ENCODE results near the gene AVL9. TPM values are rescaled to one million over a fixed set of nuclear protein-coding genes. Genes with fewer than 3 reads are reported as not detected.
"Not testable (repeated sequence)": the region's sequence is repeated elsewhere in the genome, so short reads cannot be mapped to it uniquely, and the experiment has no call there.

Gene AVL9
- total RNA-seq, 1 experiment from 2014 or later = 30.6 TPM

DNA sequence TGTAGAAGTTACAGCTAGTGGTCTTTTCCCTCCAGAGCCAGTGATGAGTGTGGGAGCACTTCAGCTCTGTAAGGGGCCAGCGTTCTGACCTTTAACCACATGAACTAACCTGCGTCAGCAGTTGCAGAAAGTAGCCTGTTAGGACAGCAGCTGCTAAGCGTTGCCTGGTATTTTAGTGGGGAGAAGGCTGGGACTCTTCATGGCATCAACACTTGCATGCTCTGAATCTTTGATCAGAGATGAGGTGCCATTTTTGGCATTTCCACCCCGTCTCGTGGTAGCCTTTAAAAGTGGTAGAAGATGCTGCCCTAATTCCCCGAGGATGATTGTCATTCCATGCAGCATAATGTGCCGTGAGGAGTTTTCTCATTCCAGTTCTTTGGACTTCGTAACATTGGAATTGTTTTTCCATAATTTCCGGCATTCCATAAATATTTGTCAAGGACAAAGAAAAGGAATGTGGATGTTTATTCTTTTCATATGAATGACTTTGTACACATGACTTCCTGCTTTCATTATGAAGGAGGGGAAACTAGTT, 92.2 kb downstream of the AVL9 start:
- DNase-seq (ENCODE audit: low read depth) = peak; percentile 79

DNA sequence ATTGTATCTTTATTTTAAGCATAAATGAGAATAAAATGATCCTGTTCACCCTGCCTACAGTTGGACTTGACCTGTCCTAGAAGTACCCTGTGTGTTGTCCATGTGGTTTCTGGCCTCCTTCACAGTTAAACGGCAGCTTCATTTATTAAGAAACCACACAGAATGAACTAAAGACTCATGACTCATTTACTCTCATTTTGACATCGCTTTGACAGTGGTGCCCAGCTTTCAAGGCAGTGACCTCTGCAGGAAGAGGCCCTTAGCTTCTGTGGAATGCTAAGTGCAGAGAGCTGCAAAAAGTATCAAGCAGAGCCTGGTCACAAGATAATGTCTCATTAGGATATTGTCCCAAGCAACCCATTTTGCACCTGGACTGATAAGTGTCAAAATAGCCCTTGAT, 93.4 kb downstream of the AVL9 start:
- DNase-seq (ENCODE audit: low read depth) = peak; percentile 95

DNA sequence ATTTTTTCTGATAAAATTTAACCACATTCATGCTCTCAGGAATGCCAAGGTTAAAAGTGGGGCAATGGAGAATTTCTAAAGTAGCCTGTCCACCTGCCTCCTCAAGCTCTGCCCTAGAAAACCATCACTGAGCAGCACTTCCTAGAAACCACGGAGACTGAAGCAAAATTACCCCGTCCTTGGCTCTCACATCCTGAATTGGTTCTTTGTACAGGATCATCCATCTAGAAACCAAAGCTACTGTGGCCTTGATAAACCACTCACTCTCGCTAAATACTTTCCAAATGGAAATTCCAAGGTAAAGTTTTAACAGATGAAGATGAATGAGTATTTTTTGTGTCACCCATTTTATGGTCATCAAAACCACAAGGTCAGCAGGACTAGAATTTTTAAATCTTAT, 96.6 kb downstream of the AVL9 start:
- DNase-seq (ENCODE audit: low read depth) = peak; percentile 38

DNA sequence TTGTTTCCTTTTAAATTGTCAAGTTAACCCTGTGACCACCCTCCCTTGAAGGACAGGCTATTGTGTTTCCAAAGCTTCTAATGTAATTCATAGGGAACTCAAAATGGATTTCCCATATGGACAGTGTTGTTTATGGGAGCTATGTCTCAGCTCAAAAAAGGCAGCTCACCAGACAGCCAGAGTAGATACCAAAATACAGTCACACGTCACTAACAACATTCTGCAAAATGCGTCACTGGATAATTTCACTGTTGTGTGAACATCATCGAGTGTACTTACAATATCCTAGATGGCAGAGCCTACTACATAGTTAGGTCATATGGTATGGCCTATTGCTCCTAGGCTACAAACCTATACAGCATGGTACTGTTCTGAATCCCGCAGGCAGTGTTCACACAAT, 97.4 kb downstream of the AVL9 start:
- DNase-seq (ENCODE audit: low read depth) = no peak

DNA sequence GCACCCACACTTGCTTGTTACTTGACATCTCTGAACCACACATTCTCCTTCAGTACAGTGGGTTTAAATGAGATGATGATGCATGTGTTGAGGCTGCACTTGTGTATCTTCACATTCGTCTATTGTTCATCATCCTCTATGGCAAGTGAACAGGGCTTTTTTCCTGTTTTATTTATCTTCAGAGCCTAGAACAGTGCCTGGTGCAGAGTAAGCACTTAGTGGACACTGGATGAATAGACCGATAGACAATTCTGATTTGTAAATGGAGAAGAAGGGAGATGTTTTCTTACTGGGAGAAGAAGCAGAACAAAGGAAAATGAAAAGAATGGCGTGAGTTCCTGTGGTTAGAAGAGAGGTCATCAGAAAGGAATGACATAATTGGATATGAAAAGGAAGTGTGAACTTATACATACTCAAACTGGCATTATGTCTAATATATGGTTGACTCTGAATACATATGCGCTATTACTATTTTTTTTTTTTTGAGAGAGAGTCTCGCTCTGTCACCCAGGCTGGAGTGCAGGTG, 99.7 kb downstream of the AVL9 start:
- no peak for DNase-seq (ENCODE audit: low read depth)

DNA sequence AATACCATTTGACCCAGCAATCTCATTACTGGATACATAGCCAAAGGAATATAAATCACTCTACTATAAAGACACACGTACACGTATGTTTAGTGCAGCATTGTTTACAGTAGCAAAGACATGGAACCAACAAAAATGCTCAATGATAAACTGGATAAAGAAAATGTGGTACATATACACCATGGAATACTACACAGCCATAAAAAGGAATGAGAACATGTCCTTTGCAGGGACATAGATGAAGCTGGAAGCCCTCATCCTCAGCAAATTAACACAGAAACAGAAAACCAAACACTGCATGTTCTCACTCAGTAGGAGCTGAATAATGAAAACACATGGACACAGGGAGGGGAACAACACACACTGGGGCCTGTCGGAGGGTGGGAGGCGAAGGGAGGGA, 105.9 kb downstream of the AVL9 start:
- not testable (repeated sequence) for DNase-seq (ENCODE audit: low read depth)

DNA sequence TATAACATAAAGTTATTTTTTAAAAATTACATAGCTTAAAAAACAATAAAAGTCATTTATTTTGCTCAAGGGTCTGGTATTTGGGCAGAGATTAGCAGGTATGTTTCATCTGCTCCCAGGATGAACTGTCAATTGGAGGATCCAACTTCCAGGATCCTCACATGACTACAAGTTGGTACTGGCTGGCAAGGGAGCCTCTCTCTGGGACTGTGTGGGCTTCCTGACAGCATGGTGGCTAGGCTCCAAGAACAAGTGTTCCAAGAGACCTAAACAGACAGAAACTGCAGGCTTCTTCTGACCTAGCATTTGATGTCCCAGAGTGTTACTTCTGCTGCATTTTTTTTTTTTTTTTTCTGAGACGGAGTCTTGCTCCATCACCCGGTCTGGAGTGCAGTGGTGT, 107.2 kb downstream of the AVL9 start:
- DNase-seq (ENCODE audit: low read depth) = no peak

DNA sequence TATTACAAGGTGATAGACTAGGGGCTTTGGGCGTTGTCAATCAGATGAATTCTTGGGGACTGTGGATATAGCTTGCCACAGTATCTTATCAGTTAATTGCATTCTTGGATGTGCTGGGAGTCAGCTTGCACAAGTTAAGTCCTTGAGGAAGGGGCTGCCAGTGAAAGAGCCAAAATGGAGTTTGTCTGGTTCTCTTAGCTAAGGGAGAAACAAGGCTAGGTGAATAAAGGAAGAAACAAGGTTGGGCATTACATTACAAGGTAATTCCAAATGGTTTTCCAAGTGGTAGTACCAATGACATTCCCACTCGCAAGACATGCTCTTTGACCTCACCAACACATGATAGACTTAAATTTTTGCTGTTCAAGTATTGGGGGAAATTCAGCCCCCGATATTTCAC, 108.2 kb downstream of the AVL9 start:
- DNase-seq (ENCODE audit: low read depth) = not testable (repeated sequence)

DNA sequence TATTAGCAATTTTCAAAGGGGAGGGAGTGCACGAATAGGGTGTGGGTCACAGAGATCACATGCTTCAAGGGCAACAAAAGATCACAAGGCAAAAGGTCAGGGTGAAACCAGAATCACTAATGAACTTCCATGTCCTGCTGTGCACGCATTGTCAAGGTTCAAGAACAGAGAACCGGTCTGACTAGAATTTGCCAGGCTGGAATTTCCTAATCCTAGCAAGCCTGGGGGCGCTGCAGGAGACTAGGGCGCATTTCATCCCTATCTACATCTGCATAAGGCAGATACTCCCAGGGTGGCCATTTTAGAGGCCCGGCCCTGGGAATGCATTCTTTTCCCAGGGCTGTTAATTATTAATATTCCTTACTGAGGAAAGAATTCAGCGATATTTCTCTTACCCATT, 108.8 kb downstream of the AVL9 start:
- DNase-seq (ENCODE audit: low read depth) = not testable (repeated sequence)

DNA sequence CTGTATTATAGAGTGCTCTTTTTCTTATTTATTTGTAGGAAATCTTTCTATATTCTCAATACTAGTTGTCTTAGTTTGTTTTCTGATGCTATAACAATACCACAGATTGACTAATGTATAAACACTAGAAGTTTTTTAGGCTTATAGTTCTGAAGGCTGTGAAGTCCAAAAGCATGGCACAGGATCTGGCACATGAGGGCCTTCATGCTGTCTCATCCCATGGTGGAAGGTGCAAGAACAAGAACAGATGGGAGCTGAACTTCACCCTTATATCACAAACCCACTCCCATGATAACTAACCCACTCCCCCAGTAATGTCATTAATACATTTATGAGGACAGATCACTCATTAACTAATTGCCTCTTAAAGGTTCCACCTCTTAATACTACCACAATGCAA, 109.7 kb downstream of the AVL9 start:
- no peak for DNase-seq (ENCODE audit: low read depth)

DNA sequence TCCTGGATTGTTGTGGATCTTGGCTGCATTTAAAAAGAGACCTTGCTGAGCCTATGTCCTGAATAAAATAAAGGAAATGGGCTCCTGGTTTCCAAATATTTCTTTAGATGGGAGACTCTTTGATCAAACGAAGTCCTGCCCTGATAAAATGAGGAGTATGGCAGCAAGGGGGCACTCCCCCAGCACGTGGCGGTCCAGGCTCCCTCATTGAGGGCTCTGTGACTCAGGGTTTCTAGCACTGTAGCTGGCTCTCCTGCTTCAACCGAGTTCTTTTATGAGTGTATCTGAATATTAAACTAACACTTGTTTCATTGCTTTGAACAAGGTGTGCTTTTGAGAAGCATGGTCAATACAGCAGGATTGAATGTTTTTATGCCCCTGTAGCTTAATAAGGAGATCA, 114.2 kb downstream of the AVL9 start:
- no peak for DNase-seq (ENCODE audit: low read depth)

DNA sequence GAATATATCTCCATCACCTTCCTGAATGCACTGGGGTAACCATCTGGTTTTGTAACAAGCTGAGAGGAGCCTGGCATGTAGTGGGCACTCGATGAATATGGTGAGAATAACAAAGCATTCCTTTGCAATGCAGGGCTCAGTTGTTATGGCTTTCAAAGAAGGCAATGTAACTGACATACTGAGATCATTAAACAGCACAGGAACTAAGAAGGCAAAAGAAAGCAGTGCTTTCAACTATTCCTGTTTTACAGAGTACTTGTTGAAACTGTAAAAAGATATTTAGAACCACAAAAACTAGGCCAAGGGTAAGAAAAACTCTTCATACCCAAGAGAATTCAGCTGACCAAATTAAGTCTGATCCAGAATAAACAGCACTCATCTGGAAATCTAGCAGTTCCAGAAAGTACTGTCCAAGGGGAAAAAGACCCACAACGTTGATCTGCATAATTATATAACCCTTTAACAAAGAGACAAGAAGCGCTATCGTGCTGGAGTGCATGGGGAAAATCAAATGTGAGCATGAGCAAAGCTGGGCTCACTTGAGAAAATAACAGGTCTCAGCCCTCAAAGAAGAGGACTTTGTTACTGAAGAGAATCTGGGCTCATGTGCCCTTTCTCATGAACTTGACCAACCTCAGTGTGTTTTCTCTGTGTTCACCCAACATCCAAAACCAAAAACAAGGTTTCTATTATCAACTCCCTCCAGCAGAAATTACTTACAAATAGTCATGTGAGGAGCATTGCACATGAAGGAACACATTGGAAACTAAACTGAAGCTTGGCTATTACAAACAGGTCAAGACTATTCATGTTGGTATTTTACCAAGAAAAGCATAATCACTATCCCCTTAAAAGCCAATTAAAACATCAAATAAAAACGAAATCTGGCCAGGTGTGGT, 116.2 kb downstream of the AVL9 start:
- no peak for DNase-seq (ENCODE audit: low read depth)

DNA sequence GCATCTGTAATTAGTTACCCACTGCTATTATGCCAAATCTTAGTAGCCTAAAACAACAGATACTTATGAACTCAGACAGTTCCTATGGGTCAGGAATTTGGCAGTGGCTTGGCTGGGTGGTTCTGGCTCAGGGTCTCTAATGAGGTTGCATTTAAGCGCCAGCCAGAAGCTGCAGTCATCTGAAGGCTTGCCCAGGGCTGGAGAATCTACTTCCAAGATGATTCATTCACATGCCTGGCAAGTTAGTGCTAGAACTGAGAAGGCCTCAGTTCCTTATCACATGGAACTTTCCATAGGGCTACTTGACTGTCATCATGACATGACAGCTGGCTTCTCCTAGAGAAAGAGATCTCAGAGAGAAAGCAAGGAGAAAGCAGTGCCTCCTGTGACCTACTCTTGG, 121.3 kb downstream of the AVL9 start:
- peak; percentile 95 for DNase-seq (ENCODE audit: low read depth)

DNA sequence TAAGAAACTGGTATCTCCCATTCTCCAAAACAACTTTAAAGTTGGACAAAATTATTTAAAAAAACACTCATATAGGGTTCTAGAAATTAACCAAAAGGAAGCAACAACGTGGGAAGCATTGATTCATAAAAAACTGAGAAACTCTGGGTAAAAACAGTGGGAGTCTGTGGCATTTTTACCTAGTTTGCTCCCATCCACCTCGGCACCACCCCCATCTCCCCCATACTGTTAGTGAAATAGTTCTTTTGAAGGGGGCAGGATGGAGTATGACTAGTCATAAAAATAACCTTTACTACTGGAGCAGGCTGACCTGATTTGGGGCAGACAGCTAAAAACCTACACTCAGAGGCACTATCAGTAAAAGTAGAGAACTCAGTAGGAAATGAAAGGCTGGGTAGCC, 123.2 kb downstream of the AVL9 start:
- DNase-seq (ENCODE audit: low read depth) = no peak

DNA sequence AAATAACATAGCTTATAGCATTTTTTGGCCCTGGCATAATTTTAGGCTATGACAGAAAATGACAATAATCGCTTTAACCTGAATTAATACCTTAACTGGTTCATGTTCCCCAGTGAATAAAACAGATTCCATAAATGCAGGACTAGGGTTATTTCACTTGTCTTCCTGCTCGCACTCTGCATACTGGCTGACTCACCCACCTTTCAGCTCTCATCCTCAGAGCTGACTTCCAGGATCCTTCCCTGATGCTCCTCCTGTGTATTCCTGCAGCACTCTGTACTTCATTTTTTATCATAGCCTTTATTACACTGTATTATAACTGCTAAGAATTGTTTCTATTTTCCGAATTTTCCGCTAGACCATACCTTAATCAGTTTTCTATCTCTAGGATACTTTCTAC, 123.7 kb downstream of the AVL9 start:
- no peak for DNase-seq (ENCODE audit: low read depth)

DNA sequence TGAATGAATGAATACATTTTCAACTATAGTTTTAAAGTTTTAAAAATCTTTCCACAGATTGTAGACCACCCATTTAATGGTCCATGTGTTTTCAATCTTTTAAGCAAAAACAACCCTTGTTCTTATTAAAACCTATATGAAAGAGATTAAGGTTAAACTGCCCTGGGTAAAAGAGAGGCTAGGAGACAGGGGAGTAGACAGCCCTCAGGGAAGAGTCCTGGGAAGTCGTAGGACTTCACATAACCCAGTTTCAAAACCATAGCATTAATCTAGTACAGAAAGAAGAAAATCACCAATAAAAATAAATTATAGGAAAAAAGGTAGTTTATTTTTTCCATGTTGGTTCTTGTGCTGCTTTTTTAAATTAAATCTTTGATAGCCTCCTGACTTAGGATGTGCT, 124.1 kb downstream of the AVL9 start:
- DNase-seq (ENCODE audit: low read depth) = not testable (repeated sequence)

DNA sequence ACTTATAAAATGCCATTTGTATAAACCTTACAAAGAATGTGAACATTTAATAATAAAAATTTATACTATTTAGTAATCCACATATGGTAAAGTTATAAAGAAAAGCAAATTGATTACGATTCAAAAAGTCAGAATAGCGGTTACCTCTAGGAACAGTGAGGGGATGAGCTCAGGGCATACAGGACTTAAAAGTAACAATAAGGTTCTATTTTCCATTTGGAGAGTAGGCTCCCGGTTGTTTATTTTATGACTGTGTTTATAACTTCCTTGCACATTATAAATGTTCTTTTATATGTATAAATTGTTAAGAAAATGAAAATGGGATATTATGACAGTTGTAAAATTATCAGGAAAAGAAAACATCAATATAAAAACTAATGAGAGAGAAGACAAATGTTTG, 135.7 kb downstream of the AVL9 start:
- no peak for DNase-seq (ENCODE audit: low read depth)

DNA sequence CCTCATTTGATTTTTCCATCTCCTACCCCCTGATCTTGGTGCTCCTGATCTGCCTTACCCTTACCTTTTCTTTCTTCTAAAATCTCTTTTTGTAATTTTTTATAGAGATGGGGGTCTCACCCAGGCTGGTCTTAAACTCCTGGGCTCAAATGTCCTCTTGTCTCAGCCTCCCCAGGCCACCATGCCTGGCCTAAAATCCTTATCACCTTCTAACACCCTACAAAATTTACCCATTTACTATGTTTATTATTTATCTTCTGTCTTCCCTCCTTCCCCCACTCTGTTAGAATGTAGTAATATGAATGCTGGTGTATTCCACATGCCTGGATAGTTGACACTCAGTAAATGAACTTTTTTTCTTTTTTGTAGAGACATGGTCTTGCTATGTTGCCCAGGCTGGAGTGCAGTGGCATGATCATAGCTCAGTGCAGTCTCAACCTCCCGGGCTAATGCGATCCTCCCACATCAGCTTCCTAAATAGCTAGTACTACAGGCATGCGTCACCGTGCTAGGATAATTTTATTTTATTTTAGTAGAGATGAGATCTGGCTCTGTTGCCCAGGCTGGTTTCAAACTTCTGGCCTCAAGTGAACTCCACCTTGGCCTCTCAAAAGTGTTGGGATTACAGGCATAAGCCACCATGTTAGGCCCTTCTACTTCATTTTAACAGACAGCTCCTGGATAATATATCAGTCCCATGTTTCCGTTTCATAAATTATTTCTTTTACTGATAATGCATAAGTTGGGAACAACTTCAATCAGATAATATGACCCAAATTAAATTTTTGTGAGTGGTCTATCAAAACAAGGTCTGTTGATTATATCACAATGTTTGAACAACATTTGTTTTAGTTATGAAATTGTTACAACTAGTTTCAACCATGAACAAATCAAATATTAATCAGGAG, 136.6 kb downstream of the AVL9 start:
- DNase-seq (ENCODE audit: low read depth) = not testable (repeated sequence)

DNA sequence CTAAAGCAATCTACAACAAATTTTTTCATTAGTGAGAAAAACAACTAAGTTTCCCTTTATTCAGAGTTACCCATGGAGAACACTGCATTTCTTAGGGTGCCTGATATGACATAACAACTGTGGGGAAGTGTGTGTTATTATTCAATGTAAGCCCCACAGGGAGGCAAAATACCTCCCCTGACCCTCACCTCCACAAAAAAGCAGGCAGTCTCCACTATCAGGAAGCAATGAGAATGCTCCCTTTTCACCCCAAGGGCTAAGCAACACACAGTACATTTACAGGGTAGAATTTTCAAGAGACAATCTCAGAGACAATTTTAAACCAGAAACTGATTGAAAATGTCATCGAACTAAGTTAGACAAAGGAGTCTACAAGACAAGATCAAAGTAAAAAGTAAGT, 138.2 kb downstream of the AVL9 start:
- not testable (repeated sequence) for DNase-seq (ENCODE audit: low read depth)

DNA sequence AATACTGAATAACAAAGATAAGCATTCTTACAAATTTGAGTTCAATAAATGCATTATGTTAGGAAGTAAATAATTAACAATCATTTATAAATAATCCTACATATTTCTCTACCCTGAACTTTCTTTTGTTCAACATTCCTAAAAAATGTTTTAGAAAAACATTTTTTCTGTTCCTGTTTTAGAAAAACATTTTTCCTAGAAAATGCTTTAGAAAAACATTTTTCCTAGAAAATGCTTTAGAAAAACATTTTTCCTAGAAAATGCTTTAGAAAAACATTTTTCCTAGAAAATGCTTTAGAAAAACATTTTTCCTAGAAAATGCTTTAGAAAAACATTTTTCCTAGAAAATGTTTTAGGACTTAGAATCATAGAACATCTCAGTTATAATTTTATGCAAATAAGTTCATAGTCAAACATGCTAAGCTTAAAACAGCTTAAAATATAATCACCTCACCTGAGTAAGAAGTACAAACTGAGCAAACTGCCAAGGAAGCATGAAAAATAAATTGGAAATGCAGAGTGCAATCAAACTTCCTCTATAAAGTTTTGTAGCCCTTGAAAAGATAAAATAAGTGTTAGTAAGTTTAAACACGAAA, 139.6 kb downstream of the AVL9 start:
- DNase-seq (ENCODE audit: low read depth) = not testable (repeated sequence)

DNA sequence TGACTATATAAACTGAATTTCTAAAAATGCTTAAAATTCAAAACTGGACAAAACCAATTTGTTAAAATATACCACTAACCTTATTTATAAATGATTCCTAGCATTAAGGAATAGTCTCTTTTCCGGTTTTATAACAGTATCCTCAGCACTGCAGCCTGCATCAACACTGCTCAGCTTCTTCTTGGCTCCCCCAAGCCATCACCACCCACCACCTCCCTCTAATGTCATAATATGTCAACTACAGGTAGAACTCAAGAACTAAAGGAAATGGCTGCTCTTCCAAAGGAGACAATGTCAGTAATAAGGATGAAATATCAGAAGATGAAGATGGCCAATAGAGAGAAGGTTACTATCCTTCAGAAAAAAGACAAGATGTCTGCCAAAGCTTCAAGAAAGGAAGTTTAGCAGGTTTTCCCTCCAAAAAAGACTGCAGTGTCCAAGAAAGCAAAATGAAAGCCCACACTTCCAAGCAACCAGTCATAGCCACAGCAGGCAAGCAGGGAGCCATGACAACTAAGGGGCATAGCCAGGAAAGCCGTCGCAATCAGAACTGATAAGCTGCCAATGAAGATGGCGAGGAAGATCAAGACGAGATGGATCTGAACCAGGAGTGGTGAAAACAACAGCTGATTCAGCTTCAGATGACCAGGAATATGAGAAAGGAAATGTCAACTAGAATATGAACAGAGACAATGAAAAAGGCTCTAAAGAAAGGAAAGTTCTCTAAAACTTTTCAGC, 141.6 kb downstream of the AVL9 start:
- peak; percentile 16 for DNase-seq (ENCODE audit: low read depth)
